ENCODE data around the gene ALOX5.
"Not testable (repeated sequence)": the region's sequence is repeated elsewhere in the genome, so short reads cannot be mapped to it uniquely, and the experiment has no call there.

The ALOX5 gene

DNA sequence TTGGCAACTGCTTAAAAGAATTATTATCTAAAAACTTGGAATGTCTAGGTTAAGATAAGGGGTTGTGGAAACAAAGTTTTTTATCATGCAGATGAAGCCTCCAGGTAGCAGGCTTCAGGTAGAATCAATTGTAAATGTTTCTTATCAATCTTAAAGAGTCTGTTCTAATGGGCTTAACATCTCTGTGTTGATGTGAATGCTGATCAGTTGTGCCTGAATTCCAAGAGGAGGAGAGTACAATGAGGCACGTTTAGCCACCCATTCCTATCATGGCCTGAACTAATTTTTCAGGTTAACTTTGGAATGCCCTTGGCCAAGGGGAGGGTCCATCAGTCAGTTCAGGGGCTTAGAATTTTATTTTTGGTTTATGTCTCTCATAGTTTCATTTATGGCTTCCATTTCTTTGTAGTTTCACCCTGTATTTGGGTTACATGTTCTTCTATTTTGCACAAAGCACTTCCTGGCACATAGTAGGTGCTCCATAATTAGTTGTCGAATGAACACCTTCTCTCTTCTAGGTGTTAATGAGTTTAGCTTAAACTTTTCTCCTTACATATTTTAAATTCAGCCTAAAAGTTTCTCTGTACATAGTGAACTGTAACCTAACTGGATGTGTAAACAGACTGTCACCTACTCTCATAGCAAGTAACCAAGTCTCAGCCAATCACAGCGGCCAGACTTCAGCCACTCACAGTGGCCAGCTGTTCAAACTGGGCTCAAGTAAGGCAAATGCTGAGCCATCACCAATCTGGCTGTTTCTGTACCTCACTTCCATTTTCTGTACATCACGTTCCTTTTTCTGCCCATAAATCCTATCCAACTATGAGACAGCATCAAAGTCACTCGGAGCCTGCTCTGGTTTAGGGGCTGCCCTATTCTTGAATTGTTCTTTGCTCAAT lies 34.7 kb downstream of the ALOX5 start:
- DNase-seq: no peak

- DNase-seq: not testable (repeated sequence)
These were observed 35.3 kb downstream of the ALOX5 start for GRCh38 chr10:45409347-45409746.

DNA sequence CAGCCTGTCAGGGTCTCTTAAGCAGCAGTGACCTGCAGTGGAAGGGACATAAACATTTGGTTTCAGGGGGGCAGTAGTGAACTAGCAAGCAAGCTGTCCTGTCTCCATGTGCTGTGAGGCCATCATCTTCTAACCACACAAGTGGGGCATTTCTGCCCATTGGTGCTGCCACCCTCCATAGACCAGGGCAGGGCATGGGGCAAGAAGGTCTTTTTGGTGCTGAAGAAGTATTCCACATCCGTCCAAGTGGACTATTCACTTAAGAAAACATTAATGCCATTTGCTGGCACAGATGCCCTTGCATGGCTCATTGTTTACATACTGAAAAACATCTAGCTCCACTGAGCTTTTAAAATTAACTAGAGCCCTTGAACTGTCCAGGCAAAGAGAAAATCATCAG lies 35.8 kb downstream of the ALOX5 start:
- no peak for DNase-seq

- no peak for DNase-seq
These were observed 36.4 kb downstream of the ALOX5 start for GRCh38 chr10:45410489-45410806.

GRCh38 chr10:45410807-45411606 lies 37.0 kb downstream of the ALOX5 start:
- no peak for DNase-seq

DNA sequence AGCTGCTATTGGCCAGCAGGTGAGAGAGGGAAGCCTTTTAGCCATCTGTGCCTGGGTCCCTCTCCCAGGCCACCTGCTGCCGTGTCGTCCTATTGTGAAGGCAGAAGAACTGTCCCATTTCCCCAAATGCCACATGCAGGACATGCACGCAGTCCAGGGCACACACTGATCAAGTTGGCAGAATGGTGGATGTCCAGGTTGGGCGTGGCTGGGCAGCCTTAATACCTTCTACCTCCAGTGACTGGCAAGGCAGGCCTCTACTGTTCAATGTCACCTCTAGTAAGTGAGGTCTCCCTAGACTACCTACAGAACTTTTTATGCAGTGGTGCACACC lies 37.6 kb downstream of the ALOX5 start:
- no peak for DNase-seq

DNA sequence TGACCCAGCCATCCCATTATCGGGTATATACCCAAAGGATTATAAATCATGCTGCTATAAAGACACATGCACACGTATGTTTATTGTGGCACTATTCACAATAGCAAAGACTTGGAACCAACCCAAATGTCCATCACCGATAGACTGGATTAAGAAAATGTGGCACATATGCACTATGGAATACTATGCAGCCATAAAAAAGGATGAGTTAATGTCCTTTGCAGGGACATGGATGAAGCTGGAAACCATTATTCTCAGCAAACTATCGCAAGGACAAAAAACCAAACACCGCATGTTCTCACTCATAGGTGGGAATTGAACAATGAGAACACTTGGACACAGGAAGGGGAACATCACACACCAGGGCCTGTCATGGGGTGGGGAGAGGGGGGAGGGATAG lies 41.0 kb downstream of the ALOX5 start:
- not testable (repeated sequence) for DNase-seq

DNA sequence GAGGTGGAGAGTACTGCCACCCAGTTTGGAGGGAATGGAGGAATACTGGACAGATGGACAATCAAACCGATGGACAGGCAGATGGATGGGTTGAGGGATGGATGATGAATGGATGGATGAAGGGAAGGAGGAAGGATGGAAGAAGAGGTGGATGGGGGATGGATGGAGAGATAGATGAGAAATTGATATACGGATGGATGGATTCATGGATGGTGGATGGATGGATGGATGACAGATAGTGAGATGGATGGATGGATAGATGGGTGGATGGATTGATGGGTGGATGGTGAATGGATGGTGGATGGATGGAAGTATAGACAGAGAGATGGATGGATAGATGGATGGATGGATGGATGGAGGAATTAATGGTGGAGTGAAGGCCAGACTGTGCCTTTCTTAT lies 42.6 kb downstream of the ALOX5 start:
- DNase-seq: no peak

GRCh38 chr10:45417746-45418145 lies 43.7 kb downstream of the ALOX5 start:
- DNase-seq: no peak

GRCh38 chr10:45418417-45418848 lies 44.4 kb downstream of the ALOX5 start:
- no peak for DNase-seq

- DNase-seq: peak; percentile 46
These were observed 45.0 kb downstream of the ALOX5 start for GRCh38 chr10:45418849-45419675.

- no peak for DNase-seq
These were observed 45.6 kb downstream of the ALOX5 start for GRCh38 chr10:45419676-45420025.

DNA sequence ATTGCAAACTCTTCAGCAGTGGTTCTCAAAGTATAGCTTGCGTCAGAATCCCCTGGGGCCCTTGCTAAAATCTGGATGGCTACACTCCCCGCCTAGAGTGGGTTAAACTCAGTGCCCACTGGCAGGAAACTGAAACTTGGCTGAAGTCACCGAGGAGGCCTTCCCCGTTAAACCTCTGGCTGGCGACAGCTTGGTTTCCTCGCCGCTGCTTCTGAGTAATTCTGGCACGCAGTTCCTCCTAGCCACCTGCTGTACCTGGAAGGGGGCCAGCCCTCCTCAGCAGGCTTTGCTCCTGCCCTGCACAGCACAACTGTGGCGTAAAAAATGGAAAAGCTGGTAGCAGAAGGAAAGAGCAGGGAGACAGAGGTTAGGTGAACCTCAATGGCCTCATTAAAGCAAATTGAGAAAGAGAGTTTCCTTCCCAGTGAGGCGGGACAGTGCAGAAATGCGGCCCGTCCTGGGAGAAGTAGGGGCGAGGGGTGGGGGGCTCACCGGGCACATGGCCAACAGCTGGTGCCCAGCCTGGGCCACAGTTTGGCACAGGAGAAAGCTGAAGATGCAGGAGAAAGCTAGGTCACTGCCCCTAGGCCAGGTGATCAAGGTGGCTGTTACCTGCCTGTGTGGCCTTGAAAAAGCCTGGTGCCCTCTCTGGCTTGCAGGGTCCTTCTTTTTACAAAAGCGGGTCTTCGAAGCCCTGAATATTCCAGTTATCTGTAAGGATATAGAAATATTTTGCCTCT lies 46.6 kb downstream of the ALOX5 start:
- peak; percentile 55 for DNase-seq

DNA sequence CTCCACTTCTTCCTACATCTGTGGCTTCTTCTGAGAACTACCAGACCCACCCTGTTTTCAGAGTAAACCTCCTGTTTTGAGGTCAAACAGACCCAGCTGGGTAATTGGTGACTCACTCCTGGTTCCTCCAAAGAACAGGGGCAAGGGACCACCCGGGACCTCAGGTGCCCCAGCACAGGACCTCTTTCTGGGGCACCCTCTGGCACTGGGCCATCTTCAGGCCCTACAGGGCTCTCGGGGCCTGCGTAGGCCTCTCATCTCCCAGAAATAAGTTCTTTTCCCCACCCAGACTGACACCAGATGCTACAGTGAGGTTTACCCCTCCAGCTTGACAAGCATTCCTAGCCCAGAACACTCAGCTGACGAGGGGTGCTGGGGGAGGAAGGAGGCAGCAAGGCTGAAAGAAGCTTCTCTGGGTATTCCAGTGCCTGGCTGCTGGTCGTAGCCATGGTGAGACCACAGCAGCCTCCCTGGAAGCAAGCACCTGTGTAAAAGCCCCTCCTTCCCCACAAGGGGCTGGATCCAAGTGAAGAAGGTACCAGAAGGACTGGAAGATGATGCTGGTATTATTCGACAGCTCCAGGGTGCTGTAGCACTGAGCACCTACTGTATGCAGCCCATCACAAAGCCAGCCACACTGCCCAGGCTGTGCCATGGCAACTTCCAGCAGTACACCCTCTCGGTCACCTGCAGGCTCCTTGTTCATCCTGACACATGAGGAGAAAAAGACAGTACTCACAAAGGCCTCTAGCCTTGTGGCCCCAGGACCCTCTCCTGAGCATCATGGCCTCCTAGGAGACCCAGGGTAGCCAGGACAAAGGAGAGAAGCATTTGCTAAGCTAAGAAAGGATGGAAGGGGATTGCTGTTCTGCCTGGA lies 47.4 kb downstream of the ALOX5 start:
- peak; percentile 42 for DNase-seq

DNA sequence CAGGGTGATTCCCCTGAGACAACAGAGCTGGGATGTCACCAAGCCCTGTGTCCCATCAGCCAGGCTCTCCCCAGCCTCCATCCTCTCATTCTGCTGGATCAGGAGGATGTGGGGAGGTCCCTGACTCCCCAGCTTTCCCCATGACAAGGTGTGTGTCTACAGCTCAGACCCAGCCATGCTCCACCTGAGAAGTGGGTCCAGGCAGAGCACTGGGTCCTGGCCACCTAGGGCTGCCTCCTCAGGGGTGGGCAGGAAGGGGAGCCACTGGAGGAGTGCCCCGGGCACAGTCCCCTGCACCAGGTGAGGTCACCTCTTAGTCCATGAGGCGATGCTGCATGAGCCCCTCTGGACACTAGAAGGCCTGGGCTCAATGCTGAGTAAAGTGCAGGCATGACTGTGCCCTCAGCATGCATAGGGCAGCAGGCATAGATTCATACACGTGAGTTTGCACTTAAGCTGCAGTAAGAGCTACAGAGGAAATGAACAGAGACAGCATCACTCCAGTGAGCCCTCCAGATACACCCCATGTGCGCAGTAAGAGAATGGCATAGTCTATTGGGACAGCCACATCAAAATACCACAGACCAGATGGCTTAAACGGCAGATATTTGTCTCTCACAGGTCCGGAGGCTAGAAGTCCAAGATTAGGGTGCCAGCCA lies 48.3 kb downstream of the ALOX5 start:
- DNase-seq: no peak

- DNase-seq: no peak
These were observed 49.0 kb downstream of the ALOX5 start for GRCh38 chr10:45422866-45423659.

- DNase-seq: no peak
These were observed 50.0 kb downstream of the ALOX5 start for GRCh38 chr10:45423976-45424499.

DNA sequence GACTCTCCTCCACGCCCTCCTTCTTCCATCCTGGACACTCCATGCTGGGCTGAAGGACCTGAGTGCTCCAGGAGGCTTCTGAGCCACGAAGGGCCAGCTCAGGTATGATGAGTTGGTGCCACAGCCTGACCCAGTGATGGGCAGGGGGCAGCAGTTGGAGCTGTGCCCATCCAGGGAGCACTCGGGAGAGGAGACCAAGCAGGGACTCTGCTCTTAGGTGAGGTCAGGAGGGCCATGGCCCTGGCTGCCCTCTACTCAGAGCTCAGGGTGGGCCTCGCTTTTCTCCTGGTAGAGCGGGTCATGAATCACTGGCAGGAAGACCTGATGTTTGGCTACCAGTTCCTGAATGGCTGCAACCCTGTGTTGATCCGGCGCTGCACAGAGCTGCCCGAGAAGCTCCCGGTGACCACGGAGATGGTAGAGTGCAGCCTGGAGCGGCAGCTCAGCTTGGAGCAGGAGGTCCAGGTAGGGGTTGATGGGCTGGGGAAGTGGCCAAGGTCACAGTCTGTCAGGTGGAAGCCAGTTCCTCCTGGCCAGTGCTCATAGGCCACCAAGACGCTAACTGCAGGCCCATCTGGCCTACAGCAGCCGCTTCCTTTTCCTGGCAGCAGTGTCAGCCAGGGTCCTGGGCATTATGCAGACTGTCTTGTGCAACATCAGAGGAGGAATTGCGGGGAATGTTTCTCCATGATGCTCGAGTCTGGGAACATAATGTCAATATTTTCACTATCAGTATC lies 50.8 kb downstream of the ALOX5 start:
- DNase-seq: no peak
